MCF 10A (cell line): ENCODE measurements around the gene SEMA5A. TPM values are rescaled to one million over a fixed set of nuclear protein-coding genes. Genes with fewer than 3 reads are reported as not detected.

ENCODE experiments used
- BruUV-seq: library from RNA; stranded (reverse); fragments of 400-500 nt; replicated peaks from 2 replicates; lab custom pipeline; 2021; lab: Mats Ljungman, UMichigan
- CTCF ChIA-PET: fragments of 300-600 bp; sonication (Branson Sonifier 250); formaldehyde crosslinking; extraction: SDS; loops from one replicate; lab custom pipeline; 2021; ENCODE audit warnings: antibody characterized with exemption, inconsistent platforms; lab: Yijun Ruan, JAX
- POLR2A ChIA-PET: fragments of 300-600, 350-650 bp; sonication (Branson Sonifier 250); formaldehyde crosslinking; extraction: SDS; loops from one replicate; lab custom pipeline; 2020; ENCODE audit warnings: antibody characterized with exemption, inconsistent platforms; lab: Yijun Ruan, JAX
- DNase-seq: peaks from one replicate; pipeline ENCODE4 v3.0.0-alpha.2; 2018; ENCODE audit not compliant: unreplicated experiment
- H3K27ac Mint-ChIP-seq: one replicate; pipeline ENCODE4 v1.8.0; 2022; ENCODE audit warnings: mild to moderate bottlenecking, low read depth, mixed read lengths; ENCODE audit not compliant: unreplicated experiment
- H3K27me3 Mint-ChIP-seq: one replicate; pipeline ENCODE4 v1.8.0; 2022; ENCODE audit warnings: mixed read lengths; ENCODE audit not compliant: insufficient read depth, unreplicated experiment
- H3K36me3 Mint-ChIP-seq: one replicate; pipeline ENCODE4 v1.8.0; 2022; ENCODE audit warnings: mild to moderate bottlenecking, moderate library complexity, mixed read lengths; ENCODE audit not compliant: insufficient read depth, unreplicated experiment
- H3K4me1 Mint-ChIP-seq: one replicate; pipeline ENCODE4 v1.8.0; 2022; ENCODE audit warnings: mixed read lengths; ENCODE audit not compliant: insufficient read depth, unreplicated experiment
- H3K4me3 Mint-ChIP-seq: one replicate; pipeline ENCODE4 v1.8.0; 2022; ENCODE audit warnings: mild to moderate bottlenecking, moderate library complexity, mixed read lengths; ENCODE audit not compliant: unreplicated experiment
- H3K9me3 Mint-ChIP-seq: one replicate; pipeline ENCODE4 v1.8.0; 2022; ENCODE audit warnings: mixed read lengths; ENCODE audit not compliant: unreplicated experiment
- intact Hi-C: fragments of 100-400 bp; cut with micrococcal nuclease; formaldehyde crosslinking; loops from 2 replicates; pipeline ENCODE4 v1.14.1; 2022
- total RNA-seq: library from RNA; stranded (reverse); gene quantifications from 2 replicates; pipeline ENCODE4 v1.2.3, GENCODE V29; 2022
- TF ChIP-seq, protein P1 (sequence below): fragments of 200-600 bp; IDR thresholded peaks from one replicate; pipeline ENCODE4 v1.8.0; 2022; ENCODE audit warnings: antibody characterized with exemption, mild to moderate bottlenecking; ENCODE audit not compliant: unreplicated experiment

SEMA5A gene
- total RNA-seq, 1 experiment from 2014 or later = 1.2 TPM

DNA sequence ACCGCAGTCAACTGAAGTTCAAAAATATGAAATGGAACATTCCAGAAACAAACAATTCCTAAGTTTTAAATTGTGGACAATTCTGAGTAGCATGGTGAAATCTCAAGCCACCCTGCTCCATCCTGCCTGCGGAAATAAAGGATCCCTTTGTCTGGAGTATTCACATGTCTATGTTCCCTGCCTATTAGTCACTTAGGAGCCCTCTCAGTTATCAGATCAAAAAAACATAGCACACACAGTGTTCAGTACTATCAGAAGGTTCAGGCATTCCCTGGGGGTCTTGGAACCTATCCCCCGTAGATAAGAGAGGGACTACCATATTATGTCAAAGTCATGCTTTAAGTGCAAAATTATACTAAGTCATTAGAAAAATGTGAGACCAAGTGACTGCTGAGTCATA lies 300.8 kb downstream of the SEMA5A start:
- CTCF ChIA-PET = interaction anchor here (0.5 kb wide), 1 partner anchor 988 kb away, joined by 3 read pairs; no protein-coding TSS in a partner anchor
- POLR2A ChIA-PET = no interaction called here
- Mint-ChIP-seq H3K27ac (no peak overlapping the region), H3K27me3 (no peaks in the 10 kb centered on the region), H3K4me1 (no peaks in the 10 kb centered on the region), H3K9me3 (no peaks in the 10 kb centered on the region), H3K36me3 (no peaks in the 10 kb centered on the region), H3K4me3 (no peak overlapping the region)
- no peak for DNase-seq
- intact Hi-C loops = no loop called here
- TF ChIP-seq, protein P1, sequence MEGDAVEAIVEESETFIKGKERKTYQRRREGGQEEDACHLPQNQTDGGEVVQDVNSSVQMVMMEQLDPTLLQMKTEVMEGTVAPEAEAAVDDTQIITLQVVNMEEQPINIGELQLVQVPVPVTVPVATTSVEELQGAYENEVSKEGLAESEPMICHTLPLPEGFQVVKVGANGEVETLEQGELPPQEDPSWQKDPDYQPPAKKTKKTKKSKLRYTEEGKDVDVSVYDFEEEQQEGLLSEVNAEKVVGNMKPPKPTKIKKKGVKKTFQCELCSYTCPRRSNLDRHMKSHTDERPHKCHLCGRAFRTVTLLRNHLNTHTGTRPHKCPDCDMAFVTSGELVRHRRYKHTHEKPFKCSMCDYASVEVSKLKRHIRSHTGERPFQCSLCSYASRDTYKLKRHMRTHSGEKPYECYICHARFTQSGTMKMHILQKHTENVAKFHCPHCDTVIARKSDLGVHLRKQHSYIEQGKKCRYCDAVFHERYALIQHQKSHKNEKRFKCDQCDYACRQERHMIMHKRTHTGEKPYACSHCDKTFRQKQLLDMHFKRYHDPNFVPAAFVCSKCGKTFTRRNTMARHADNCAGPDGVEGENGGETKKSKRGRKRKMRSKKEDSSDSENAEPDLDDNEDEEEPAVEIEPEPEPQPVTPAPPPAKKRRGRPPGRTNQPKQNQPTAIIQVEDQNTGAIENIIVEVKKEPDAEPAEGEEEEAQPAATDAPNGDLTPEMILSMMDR = no peak
- no TSS peak for BruUV-seq

DNA sequence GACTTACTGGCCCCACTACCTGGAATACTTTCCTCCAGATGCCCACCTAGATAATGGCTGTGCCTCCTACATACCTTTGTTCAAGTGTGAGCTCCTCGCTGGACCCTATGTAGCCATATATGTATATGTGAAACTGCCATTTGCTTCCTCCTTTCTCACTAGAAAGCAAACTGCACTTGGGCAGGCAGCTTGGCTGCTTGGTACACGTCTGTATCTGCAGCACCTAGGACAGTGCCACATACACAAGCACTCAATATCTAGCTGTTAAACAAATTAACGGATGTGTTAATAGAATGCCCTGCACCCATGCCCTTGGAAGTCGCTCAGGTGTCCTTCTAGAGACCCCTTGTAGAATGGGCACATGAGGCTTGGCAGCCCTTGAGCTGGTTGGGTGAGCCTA lies 301.5 kb downstream of the SEMA5A start:
- CTCF ChIA-PET = interaction anchor here (0.5 to 0.6 kb wide), 2 partner anchors 906 to 989 kb away, joined by 3 read pairs; no protein-coding TSS in a partner anchor
- intact Hi-C loops = no loop called here
- no peak overlapping the region for H3K27ac Mint-ChIP-seq
- no peaks in the 10 kb centered on the region for H3K9me3 Mint-ChIP-seq
- no peaks in the 10 kb centered on the region for H3K36me3 Mint-ChIP-seq
- no peak overlapping the region for H3K4me3 Mint-ChIP-seq
- H3K27me3 Mint-ChIP-seq = no peaks in the 10 kb centered on the region
- POLR2A ChIA-PET = no interaction called here
- BruUV-seq = no TSS peak
- TF ChIP-seq, protein P1 = no peak
- no peak for DNase-seq
- peaks cover 4% of the 10 kb centered on the region for H3K4me1 Mint-ChIP-seq

DNA sequence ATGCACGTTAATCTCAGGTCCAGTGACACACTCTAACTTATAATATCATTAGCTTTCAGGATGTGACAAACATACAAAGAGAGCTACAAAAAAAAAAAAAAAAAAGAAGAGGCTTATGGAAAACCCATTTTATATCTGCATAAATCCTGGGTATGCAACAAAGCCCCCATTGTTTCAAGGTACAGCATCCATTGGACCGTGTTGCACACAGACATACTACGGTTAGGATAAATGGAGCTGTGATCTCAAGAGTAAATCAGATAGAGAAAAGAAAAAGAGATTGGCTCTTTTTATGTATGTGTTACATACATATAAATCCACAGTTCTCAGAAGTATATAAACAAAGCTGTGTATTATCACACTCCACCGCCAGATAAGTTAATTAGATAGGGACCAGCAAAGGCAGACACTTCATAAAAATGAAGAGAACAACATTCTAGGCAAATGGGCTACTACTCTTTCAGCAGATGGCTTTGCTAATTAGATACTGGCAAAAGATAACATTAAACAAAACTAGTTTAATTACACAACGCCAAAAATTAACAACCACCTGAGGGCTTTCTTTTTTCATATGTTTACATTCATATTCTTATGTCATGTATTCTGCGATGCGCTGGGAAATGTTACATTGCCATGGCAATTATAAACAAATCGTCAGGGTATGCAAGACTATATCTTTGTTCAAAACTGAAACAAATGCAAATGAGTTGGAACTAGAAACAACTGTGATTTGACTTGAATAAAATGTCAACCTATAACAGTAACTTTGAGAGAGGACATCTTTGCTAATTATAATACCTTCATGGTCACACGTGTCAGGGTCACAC lies 304.2 kb downstream of the SEMA5A start:
- no peak for DNase-seq
- H3K4me3 Mint-ChIP-seq = no peak overlapping the region
- no peak overlapping the region for H3K27ac Mint-ChIP-seq
- ChIA-PET POLR2A (interaction anchor here (0.7 kb wide), 1 partner anchor 251 kb away, joined by 3 read pairs; no protein-coding TSS in a partner anchor), CTCF (interaction anchor here (0.5 to 0.9 kb wide), 4 partner anchors 10 to 378 kb away, joined by 3 to 4 read pairs (median 4); no protein-coding TSS in a partner anchor)
- no TSS peak for BruUV-seq
- H3K4me1 Mint-ChIP-seq = peaks cover 10% of the 10 kb centered on the region
- H3K36me3 Mint-ChIP-seq = no peaks in the 10 kb centered on the region
- no peaks in the 10 kb centered on the region for H3K27me3 Mint-ChIP-seq
- no peaks in the 10 kb centered on the region for H3K9me3 Mint-ChIP-seq
- TF ChIP-seq, protein P1 = no peak
- intact Hi-C loops = no loop called here

DNA sequence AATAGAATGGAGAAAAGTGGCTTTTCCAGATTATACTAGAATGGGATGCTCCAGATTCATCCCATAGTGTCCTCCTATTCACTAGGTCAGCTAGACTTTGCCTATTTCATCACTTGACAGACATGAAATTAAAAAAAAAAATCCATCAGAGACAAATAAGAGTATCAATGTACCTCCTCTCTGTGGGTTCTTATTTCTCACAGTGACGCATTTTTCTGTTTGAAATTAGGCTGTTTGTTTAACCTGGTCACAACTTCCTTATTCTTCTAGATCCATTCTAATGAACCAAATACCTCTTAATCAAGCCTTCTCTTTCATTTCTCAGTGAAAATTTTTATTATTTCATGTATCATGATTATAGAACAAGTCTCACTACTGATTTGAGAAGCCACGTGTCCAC lies 305.4 kb downstream of the SEMA5A start:
- Mint-ChIP-seq H3K9me3 (no peaks in the 10 kb centered on the region), H3K4me1 (peaks cover 10% of the 10 kb centered on the region), H3K4me3 (no peak overlapping the region), H3K36me3 (no peaks in the 10 kb centered on the region), H3K27ac (no peak overlapping the region), H3K27me3 (no peaks in the 10 kb centered on the region)
- intact Hi-C loops = no loop called here
- BruUV-seq = no TSS peak
- DNase-seq = no peak
- POLR2A ChIA-PET = no interaction called here
- CTCF ChIA-PET = no interaction called here
- TF ChIP-seq, protein P1 = no peak
